HG02870 (cell line): ENCODE measurements around the gene ABHD13.

ENCODE experiments used
- ATAC-seq: cut with Tn5 transposase; IDR thresholded peaks from one replicate; pipeline ENCODE4 v1.9.1; 2021; ENCODE audit warnings: mild to moderate bottlenecking, moderate library complexity; ENCODE audit not compliant: unreplicated experiment

ABHD13 gene

DNA sequence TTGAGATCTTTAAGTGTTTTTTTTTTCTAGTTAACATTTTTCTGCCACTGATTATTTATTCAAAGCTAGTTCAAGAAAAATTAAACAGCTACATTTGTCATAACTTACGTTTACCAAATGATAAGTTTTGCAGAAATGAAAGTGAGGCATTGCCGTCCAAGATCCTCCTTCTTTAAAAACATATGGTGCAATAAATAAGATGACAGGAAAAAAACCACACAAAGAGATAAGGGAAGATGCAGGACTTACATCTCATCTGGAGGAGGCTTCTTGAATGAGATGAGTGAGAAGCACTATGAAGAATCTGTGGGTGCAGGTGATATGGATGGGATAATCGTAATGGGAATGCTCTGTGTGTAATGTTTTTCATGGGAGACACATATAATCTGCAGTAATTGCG, 63.7 kb downstream of the ABHD13 start:
- ATAC-seq = no peak

- no peak for ATAC-seq
These were observed 64.9 kb downstream of the ABHD13 start for GRCh38 chr13:108283110-108283509.
